HG03442 (cell line): Measurements from ENCODE around the gene PVR.
"Not testable (repeated sequence)": the region's sequence is repeated elsewhere in the genome, so short reads cannot be mapped to it uniquely, and the experiment has no call there.

ENCODE experiments used
- ATAC-seq: cut with Tn5 transposase; IDR thresholded peaks from one replicate; pipeline ENCODE4 v1.9.1; 2021; ENCODE audit warnings: mild to moderate bottlenecking, moderate library complexity; ENCODE audit not compliant: unreplicated experiment

Gene PVR, protein sequence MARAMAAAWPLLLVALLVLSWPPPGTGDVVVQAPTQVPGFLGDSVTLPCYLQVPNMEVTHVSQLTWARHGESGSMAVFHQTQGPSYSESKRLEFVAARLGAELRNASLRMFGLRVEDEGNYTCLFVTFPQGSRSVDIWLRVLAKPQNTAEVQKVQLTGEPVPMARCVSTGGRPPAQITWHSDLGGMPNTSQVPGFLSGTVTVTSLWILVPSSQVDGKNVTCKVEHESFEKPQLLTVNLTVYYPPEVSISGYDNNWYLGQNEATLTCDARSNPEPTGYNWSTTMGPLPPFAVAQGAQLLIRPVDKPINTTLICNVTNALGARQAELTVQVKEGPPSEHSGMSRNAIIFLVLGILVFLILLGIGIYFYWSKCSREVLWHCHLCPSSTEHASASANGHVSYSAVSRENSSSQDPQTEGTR

DNA sequence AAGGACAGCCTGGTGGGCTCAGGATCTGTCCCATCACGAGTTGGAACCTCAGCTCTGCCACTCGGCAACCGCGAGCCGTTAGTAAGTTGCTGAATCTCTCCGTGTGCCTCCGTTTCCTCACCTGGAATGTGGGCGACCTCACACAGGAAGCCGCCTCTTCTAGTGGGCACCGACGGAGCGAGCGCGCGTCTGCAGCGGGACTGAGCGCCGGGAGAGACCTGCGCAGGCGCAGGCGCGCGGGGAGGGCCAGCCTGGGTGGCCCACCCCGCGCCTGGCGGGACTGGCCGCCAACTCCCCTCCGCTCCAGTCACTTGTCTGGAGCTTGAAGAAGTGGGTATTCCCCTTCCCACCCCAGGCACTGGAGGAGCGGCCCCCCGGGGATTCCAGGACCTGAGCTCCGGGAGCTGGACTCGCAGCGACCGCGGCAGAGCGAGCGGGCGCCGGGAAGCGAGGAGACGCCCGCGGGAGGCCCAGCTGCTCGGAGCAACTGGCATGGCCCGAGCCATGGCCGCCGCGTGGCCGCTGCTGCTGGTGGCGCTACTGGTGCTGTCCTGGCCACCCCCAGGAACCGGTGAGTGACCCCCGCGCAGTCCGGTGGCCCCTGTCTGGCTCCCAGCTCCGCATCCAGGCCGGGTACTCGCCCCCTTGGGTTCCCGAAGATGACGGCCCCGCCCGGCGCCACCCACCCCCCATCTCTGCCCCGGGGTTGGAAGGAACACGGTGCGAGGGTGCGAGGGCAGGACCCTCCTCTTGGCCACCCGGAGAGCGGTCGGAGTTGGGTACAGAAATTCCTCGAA is at the start of gene PVR:
Gene PVR (plus strand): TSS at position 306 of the 797 bp plus-strand sequence. CDS start 187 bp downstream, at position 493.
- ATAC-seq, result no peak

DNA sequence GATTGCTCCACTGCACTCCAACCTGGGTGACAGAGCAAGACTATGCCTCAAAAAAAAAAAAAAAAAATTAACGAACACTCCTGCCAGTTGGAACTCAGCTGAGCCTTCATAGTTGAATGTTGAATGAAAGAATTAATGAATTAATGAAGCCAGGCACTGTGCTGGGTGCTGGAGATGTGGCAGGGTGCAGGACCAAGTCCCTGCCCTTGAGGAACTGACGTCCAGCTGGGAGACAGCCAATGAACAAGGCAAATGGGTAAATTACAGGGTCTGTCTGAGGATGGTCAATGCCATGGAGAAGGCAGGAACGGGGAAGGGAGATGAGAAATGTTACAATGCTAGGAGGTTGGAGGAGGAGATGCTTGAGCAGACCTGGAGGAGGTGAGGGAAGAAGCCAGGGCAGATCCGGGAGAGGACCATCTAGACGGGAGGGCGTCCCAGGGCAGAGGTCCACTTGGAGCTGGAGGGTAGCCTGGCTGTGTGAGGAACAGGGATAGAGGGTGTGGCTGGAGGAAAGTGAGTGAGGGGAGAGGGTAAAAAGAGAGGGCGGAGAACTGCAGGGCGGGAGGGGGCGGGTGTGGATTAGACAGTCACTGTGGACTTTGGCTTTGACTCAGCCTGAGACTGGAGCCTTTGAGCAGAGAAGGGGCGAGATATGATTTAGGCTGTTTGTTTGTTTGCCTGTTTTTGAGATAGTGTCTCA is 47.1 kb upstream of the PVR start:
- ATAC-seq, result no peak

DNA sequence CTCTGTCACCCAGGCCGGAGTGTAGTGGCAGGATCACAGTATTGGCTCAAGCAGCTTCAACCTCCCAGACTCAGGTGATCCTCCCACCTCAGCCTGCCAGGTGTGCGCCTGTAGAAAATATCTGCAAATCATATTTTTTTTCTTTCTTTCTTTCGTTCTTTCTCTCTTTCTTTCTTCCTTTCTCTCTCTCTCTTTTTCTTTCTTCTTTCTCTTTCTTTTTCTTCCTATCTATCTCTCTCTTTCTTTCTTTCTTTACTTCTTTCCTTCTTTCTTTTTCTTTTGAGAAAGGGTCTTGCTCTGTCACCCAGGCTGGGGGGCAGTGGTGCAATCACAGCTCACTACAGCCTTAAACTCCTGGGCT is 46.6 kb upstream of the PVR start:
- no peak for ATAC-seq

DNA sequence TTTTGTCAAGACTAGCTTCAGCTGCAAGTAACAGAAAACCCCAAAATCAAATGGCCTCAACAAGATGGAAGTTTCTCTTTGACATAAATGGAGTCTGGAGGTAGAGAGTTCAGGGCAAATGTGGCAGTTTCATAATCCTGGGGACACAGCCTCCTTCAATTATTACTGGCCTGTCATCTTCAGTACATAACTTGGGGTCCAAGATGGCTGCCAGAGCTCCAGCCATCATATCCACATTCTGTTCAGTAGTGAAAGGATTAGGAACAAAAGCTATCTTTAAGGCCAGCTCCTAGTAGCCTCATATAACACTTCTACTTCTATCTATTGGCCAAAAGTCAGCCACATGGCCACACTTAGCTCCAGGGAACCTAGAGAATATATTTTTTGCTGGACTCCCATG is 45.4 kb upstream of the PVR start:
- no peak for ATAC-seq

DNA sequence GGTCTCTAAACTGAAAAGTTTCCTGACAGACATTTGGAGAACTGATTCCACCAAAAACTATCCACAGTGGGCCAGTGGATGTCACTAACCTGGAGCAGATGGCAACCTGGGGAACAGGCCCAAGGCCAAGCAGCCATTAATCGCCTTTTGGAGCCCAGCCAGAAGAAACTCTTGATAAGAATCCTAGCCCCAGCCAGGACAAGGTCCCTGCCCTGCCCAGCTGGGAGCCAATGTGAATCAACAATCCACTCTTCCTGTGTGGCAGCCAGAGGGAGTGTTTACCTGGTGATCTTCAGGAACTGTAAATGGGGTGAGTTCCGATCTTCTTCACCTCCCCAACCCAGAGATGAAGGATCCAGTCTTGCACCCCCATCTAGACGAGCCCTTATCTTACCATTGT is 44.8 kb upstream of the PVR start:
- ATAC-seq, result no peak

DNA sequence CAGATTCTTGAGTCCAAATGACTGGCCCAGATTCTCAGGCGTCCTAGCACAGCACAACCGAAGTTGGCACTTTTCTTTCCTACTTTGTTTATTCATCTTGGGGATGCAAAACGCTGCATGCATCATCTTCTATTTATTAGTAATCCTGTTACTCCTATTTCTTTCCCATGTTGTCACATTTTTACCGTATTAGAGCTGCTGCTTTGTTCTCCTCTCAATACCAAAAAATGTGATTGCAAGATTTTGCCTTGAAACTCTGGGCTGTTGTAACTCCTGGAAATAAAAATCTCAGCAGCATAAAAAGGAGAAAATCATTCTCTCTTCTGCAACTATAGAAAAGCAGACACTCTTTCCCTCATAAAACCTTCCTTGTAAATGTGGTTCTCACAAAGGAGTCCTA is 43.2 kb upstream of the PVR start:
- no peak for ATAC-seq

DNA sequence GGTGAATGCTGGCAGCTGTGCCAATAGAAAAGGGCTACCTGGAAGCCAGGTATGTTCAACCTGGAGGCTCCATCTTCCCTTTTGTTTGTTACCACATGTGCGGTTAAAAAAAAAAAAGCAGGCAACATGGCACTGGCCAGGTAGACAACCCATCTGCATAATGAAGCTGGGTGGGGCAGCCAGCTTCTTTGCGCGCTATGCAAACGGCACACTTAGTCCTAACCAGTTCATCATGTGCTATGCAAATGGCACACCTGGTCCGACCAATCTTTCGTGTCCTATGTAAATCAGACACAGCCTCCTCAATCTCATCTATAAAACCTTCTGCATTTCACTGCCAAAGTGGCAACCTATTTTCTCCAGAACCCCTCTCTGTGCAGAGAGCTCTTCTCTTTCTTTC is 41.6 kb upstream of the PVR start:
- no peak for ATAC-seq

DNA sequence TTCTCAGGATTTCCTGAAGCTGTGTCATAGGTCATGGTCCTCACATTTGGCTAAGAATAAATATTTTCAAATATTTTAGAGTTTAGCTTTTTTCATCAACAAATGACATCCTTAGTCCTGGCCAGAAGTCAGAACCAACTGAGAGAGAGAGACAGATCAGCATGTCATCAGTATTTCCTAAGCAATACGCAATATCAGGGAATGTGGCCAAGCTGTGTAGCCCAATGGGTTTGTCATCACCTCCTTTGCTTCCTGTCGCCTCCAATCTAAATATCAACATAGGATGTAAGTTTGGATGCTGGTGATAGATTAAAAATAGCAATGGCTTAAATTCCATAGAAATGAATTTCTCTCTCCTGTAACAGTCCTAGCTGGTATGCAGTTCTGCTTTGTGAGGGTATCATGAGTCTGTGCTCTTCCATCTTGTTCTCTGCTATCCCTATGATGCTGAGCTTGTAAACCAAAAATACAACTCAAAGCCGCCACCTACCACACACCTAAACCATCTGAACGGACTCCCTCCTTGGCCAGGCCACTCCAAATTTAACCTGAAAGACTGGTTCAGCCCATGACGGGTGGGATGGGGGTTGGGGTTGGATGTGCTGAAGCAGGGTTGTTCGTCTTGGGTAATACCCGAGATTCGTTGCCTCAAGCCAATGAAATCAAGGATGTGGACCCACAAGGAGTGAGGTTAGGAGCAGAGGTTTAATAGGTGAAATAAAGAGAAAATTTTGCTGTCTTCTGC is 40.3 kb upstream of the PVR start:
- ATAC-seq, result no peak

DNA sequence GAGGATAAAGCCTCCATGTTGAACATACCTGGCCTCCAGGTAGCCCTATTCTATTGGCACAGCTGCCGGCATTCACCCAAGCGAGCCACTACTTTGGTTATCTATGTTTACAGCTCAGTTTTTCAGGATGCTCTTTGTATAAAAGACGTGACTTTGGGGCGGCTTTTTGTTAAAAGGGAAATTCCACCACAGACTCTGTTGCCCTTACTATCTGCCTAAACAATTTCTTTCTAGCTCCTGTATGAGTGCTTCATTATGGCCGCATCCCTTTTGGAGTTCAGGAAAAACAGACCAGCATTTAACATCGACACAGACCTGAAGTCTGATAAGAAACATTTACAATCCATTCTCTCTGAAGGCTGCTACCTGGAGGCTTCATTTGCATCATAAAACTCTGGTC is 39.5 kb upstream of the PVR start:
- ATAC-seq, result no peak

DNA sequence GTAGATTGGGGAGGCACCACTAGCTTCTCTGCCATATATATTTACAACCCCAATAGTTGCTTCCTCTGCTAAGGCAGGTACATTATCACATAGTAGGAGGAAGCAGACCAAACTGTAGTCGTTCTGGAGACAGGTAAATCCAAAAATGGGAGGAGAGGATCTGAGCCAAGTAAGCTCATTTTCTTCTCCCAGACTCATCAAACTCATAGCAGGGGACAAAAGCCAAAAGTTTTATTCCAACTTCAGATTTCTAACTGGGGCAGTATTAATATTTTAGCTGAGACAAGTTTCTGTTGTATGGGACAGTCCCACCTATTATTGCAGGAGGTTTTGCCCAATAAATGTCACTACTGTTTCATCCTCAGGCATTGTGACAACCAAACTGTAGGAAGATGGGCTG is 38.2 kb upstream of the PVR start:
- no peak for ATAC-seq

DNA sequence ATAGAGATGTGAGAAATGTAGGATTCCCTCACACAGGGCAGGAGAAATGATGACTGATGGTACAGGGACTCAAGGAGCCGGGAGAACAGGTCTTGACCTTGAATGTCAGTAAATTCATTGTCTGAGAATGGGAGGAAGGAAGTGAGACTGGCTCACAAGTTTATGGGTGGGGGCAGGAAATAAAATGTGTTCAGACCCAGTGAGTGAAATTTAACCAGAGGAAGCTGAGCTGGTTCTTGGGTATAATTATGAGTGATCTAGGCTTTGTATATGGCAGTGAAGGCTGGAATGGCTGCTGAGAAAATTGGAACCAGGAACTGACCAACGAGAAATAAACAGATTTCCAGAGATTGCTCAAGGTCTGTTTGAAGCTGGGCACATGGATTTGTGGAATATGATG is 36.7 kb upstream of the PVR start:
- ATAC-seq, result no peak

DNA sequence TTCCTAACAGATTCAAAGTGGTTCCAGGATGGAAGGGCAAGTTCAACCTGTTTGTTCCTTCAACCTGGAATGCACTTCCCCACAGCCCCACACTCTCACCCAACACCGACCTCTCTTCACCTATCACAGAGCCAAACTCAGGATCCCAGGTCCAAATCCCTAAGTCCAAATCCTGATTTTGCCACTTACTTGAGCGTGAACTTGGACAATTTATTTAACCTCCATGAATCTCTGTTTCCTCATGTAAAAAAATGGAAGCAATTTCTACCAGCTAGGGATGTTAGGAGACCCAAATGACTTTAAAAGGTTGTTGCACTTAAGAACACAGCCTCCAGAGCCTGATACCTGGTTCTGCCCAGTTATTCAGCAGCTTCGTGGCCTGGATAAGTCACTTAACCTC is 35.8 kb upstream of the PVR start:
- no peak for ATAC-seq

DNA sequence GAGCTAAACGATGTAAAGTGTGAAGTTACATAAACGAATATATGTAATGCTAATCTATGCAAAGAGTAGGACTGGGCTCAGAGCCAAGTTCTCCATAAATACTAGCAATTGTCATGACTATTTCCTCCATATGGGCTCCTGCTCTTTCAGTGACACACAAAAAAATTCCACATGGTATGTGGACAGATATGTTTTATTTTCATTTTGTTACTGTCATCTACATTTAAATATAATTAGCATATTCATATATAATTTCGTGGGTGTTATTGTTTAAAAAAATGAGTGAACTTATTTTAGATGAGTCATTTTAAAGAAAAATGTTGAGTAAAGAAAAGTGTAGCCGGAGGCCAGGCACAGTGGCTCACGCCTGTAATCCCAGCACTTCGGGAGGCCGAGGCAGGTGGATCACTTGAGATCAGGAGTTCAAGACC is 35.3 kb upstream of the PVR start:
- ATAC-seq, result no peak

DNA sequence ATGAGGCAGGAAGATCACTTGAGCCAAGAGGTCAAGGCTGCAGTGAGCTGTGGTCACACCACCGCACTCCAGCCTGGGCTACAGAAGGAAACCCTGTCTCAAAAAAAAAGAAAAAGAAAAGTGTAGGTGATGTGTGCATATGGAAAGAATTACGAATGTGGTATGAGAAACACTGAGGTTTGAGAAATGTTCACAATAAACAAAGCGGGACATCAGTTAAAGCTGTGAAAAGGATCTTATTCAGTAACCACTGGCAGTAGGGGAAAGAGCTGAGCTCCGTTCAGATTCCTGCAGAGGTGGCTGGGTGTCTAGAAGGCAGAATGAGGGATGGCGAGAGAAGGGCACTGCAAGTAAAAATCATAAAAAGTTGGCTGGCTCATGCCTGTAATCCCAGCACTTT is 34.5 kb upstream of the PVR start:
- ATAC-seq, result no peak

DNA sequence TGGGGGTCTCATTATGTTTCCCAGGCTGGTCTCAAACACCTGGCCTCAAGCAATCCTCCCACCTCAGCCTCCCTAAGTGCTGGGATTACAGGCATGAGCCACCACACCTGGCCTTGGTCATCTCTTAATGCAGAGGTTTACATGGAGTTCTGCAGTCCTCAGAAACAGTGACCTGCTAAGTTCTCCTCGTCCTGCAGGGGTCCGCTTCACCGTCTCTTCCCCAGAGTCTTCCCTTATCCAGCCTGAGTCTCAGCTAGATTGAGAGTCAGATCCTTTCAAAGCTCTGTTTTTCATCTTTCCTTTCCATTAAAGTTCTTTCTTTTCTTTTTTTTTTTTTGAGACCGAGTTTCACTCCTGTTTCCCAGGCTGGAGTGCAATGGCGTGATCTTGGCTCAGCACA is 33.2 kb upstream of the PVR start:
- ATAC-seq, result not testable (repeated sequence)

DNA sequence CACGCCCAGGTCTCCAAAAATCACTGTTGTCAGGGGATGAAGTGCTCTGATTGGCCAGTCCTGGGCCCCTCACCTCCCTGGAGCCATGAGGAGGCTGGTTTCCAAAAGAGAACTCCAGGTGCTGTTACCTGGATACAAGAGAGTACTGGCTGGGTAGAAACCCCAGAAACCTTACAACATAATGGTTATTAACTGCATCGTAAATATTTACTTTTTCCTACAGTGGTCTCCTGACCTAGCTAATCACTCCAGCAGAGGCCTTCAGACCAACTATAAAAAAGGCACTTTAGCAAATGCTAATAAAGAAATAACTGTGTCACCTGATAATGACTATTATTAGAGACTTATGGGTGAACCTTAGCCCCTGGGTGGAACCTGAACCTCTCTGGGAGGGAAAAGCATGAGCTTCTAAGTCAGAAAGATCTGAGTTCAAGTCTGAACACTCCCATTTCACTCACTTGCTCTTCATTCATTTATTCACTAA is 31.9 kb upstream of the PVR start:
- ATAC-seq, result no peak

DNA sequence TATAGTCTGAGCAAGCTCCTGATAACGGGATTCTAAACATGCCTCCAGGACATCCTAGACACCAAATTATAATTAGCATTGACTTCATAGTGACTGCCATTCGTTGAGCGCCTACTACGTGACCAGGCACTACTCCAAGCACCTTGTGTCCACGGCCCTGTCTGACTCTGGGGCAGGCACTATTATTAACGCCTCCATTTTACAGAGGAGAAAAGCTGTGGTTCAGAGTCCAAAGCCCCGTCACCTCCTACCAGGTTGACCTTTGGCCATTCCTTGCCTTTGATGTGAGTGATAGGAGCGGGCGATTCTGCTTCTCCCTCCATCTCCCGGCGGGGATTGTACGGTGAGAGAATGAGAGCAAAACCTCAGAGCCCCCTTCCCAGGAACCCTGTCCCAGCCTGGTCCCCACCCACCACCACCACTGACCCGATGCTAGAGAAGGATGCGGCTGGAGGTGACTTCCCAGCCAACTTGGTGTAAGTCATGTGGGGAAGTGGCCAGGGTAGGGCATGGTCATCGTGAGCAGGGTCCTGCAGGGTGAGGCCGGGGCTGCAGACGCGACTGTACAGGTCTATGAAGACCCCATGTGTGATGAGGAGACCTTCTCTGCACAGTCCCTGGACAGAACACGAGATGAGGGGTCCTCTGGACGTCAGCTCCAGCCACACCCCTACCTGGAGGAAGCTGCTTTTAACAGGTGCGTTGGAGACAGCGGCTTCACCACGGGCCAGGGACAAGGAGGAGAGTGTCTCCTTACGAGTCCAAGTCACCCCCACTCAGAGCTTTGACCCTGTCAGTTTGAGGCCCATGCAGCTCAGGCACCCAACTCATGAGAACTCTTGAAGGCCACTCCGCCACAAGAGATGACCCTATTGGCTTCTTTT is 30.2 kb upstream of the PVR start, which contains the start of gene IGSF23:
Gene IGSF23 (plus strand): TSS at position 269 of the 884 bp plus-strand sequence. CDS start 83 bp downstream, at position 352.
- ATAC-seq, result no peak

DNA sequence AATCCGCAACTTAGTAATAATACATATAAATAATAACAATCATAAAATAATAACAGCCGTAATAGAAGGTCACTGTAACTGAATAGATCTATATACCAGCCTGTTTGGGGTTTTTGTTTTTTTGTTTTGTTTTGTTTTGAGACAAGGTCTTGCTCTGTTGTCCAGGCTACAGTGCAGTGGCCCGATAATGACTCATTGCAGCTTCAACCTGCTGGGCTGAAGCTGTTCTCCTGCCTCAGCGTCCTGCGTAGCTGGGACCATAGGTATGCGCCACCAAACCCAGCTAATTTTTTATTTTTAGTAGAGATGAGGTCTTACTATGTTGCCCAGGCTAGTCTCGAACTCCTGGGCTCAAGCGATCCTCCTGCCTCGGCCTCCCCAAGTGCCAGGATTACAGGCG is 29.4 kb upstream of the PVR start:
- no peak for ATAC-seq

DNA sequence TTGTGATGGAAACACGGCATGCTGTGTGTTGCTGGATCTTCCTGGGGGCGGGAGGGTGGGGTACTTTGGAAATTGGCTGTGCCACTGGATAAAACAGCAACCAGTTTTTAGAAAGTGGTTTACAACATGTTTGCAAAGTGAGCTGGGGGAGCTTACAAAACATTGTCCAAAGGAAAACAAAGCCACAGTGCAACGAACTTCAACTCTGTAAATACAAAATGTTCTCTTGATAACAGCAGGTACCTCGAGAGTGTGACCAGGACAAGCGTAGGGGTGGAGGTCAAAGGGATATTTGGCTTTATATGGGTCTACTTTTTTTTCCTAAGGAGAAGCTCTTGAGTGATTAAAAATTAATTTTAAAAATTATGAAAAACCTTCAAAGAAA is 27.9 kb upstream of the PVR start:
- ATAC-seq, result no peak
